8988T (cell line): Measurements from ENCODE around the gene ENPP6.
"Not testable (repeated sequence)": the region's sequence is repeated elsewhere in the genome, so short reads cannot be mapped to it uniquely, and the experiment has no call there.

ENCODE experiments used
- DNase-seq: peaks from one replicate; pipeline ENCODE4 v3.0.0; 2011

The ENPP6 gene

DNA sequence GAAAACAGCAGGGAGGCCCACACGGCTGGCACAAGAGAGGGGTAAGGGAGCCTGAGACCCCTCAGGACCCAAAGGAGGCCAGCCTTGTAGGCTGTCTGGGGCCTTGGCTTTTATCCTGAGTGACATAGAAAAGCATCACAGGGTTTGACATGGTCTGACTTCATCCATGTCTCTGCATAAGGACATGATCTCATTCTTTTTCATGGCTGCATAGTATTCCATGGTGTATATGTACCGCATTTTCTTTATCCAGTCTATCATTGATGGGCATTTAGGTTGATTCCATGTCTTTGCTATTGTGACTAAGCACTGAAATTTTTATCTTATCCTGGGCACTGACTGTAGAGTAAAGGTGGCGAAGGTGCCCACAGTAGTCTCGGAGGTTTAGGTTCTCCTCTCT is 166.4 kb downstream of the ENPP6 start:
- DNase-seq = not testable (repeated sequence)

DNA sequence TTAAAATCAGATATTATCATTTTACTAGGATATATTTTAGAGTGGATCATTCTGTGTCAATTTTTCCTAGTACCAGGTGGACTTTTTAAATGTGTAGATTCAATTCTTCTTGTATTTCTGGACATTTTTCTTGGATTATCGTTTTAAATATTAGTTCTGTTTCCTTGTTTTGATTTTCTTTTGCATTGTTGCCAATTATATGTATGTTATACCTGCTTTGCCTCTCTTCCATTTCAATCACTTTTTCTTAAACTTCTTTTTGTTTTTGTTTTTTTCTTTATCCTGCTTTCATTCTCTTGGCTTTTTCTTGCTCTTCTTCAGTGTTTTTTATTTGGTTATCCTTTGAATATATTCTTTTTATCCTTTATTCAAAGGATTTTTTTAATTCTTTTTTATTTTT is 171.5 kb downstream of the ENPP6 start:
- no peak for DNase-seq

DNA sequence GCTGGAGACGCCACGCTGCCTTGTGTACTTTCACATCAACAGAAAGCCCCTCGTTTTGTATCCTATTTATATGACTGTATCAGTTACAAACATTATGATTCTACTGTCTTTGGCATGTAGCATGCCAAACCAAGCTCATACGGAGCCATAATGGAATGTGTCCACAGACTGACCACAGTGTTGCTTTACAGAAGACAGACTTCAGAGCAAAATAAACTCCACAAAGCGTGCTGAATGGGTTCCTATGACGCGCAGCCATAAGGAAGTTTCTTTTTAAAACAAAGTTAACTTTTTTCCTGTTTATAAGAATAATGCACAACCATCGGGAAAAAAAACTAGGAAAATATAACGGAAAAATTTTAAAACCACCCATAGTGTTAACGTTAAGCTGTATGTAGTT is 176.5 kb downstream of the ENPP6 start:
- DNase-seq = no peak

DNA sequence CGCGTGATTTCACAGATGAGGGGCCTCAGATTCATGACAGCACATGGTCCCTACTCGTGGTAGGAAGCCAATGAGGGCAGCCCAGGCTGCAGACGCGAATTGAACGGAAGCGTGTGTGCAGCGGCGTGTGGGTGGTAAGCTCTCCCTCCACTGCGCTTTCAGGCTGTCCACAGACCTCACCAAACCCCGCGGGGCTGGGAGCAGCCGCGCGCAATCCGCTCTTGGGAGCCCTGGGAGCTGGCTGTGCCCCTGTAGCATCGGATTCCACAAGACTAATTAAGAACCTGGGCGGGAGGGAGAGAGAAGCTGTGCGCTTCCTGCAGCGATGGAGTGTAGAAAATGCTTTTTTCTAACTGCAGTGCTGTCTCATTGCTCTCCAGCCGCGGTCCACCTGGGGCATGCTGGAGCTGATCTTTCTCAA is 177.7 kb downstream of the ENPP6 start:
- DNase-seq = no peak
